Esophagus squamous epithelium (tissue), 4 donors: Measurements from ENCODE around the gene GAK.

Source experiments
- POLR2A ChIP-seq, 4 donors: fragments of 450-650 bp; IDR thresholded peaks; one replicate each; pipeline ENCODE4 v1.6.1; 2017; ENCODE audit warnings: antibody characterized with exemption in 4 of 4, mild to moderate bottlenecking in 4 of 4, moderate library complexity in 3 of 4
- TF ChIP-seq, protein P1 (sequence below), 6 experiments: fragments of 450-650 bp in 4 of 6; fragments of 200-600 bp in 2 of 6; sonication (generic) in 2 of 6; IDR thresholded peaks; one replicate each; pipeline ENCODE4 v1.5.1; 2016 to 2019; ENCODE audit warnings: antibody characterized with exemption in 6 of 6, mild to moderate bottlenecking in 4 of 6, moderate library complexity in 4 of 6

DNA sequence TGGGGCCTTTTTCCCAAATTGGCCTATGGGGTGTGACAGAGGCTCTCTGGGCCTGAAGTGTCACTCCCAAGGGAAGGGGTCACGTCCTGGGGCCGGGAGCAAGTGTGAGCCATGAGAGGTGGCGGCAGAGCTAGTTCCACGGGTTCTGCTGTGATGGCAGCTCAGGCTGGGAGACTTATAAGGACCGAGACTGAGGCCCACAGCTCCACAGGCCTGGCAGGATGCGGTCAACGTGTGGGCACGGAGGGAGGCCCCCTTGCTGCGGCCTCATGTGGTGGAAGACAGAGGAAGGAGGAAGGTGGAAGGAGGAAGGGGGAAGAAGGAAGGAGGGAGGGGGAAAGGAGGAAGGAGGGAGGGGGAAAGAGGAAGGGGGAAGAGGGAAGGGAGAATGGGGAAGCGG lies 99.0 kb downstream of the GAK start:
- TF ChIP-seq, protein P1, sequence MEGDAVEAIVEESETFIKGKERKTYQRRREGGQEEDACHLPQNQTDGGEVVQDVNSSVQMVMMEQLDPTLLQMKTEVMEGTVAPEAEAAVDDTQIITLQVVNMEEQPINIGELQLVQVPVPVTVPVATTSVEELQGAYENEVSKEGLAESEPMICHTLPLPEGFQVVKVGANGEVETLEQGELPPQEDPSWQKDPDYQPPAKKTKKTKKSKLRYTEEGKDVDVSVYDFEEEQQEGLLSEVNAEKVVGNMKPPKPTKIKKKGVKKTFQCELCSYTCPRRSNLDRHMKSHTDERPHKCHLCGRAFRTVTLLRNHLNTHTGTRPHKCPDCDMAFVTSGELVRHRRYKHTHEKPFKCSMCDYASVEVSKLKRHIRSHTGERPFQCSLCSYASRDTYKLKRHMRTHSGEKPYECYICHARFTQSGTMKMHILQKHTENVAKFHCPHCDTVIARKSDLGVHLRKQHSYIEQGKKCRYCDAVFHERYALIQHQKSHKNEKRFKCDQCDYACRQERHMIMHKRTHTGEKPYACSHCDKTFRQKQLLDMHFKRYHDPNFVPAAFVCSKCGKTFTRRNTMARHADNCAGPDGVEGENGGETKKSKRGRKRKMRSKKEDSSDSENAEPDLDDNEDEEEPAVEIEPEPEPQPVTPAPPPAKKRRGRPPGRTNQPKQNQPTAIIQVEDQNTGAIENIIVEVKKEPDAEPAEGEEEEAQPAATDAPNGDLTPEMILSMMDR (IDR thresholded peaks at IDR 0.05): no peak
- no peak for TF ChIP-seq POLR2A (IDR thresholded peaks at IDR 0.05)
